ENCODE data around the gene C2orf78.

- TF ChIP-seq ELK1 (IDR thresholded peaks at IDR 0.05; ENCODE audit: borderline replicate concordance, low read depth, low read length), result no peak
- TF ChIP-seq CTCF (conservative IDR thresholded peaks at IDR 0.05; ENCODE audit: low read depth, low read length), result no peak
- TF ChIP-seq RFX5 (IDR thresholded peaks at IDR 0.05; ENCODE audit: low read depth, low read length), result no peak
- TF ChIP-seq POLR2A (IDR thresholded peaks at IDR 0.05; ENCODE audit: low read depth, low read length), result no peak
- no peak for TF ChIP-seq USF2 (IDR thresholded peaks at IDR 0.05; ENCODE audit: low read depth, low read length)
- TF ChIP-seq BHLHE40 (IDR thresholded peaks at IDR 0.05; ENCODE audit: low read depth, low read length), result no peak
- TF ChIP-seq CEBPB (IDR thresholded peaks at IDR 0.05; ENCODE audit: low read depth, low read length), result no peak
- TF ChIP-seq CHD1 (IDR thresholded peaks at IDR 0.05; ENCODE audit: low read depth, low read length), result no peak
- TF ChIP-seq RAD21 (IDR thresholded peaks at IDR 0.05; ENCODE audit: low read length), result no peak
- TF ChIP-seq RCOR1 (IDR thresholded peaks at IDR 0.05; ENCODE audit: insufficient replicate concordance, low read length), result no peak
- no peak for TF ChIP-seq SMC3 (IDR thresholded peaks at IDR 0.05; ENCODE audit: low read depth, low read length)
- TF ChIP-seq MAZ (IDR thresholded peaks at IDR 0.05; ENCODE audit: borderline replicate concordance, low read depth, low read length), result no peak
Observed at GRCh38 chr2:73780237-73780582, 3.8 kb upstream of the C2orf78 start.

All from IMR-90 (cell line).